A549 (cell line): Measurements from ENCODE around the gene CXCR2. TPM values are rescaled to one million over a fixed set of nuclear protein-coding genes. Genes with fewer than 3 reads are reported as not detected.
A peak's percentile ranks its signal among the peaks of the same experiment; 100 is the strongest.
"Not testable (repeated sequence)": the region's sequence is repeated elsewhere in the genome, so short reads cannot be mapped to it uniquely, and the experiment has no call there.

Source experiments
- ATAC-seq, 2 experiments: fragments of 200-7000 bp in 1 of 2; fragments of >200 bp in 1 of 2; cut with Nextera tagmentation in 1 of 2; cut with Tn5 transposase in 1 of 2; 3 replicates each; pipeline versions ENCODE4 v1.8.0 to v1.9.1; 2018 to 2020; ENCODE audit warnings: mild to moderate bottlenecking in 1 of 2, moderate library complexity in 1 of 2
- CTCF ChIA-PET: fragments of 300-600 bp; sonication (Branson Sonifier 250); formaldehyde crosslinking; extraction: SDS; loops from one replicate; lab custom pipeline; 2021; ENCODE audit warnings: antibody characterized with exemption, inconsistent platforms; lab: Yijun Ruan, JAX
- POLR2A ChIA-PET: fragments of 350-600 bp; formaldehyde crosslinking; extraction: SDS; loops from one replicate; lab custom pipeline; 2021; ENCODE audit warnings: antibody characterized with exemption, inconsistent platforms; lab: Yijun Ruan, JAX
- DNase-seq, 2 experiments: peaks; one replicate each; pipeline versions ENCODE4 v3.0.0 to v3.0.0-alpha.2; 2011 to 2016; ENCODE audit warnings: low read depth in 1 of 2, low spot score in 1 of 2
- FAIRE-seq: peaks from 2 replicates; lab custom pipeline; 2011; peaks lifted over from hg19 to GRCh38; lab: Jason Lieb, UNC
- H3K27ac ChIP-seq, 2 experiments: fragments of >200 bp; sonication (Bioruptor Twin); formaldehyde crosslinking; 3 replicates each; pipeline ENCODE4 v1.5.1; 2016 to 2017
- H3K4me1 ChIP-seq: fragments of >200 bp; sonication (Bioruptor Twin); formaldehyde crosslinking; 3 replicates; pipeline ENCODE4 v1.6.1; 2016
- H3K4me2 ChIP-seq: fragments of >200 bp; sonication (Bioruptor Twin); formaldehyde crosslinking; 3 replicates; pipeline ENCODE4 v1.6.1; 2016
- H3K4me3 ChIP-seq: fragments of >200 bp; sonication (Bioruptor Twin); formaldehyde crosslinking; 3 replicates; pipeline ENCODE4 v1.5.1; 2016
- H3K9me3 ChIP-seq: fragments of >200 bp; sonication (Bioruptor Twin); formaldehyde crosslinking; 3 replicates; pipeline ENCODE4 v1.6.1; 2016
- ATOH8 ChIP-seq: fragments of 250-450 bp; sonication (Bioruptor Pico); IDR thresholded peaks from 2 replicates; pipeline ENCODE4 v1.5.0; 2020; ENCODE audit warnings: low read depth, mild to moderate bottlenecking, moderate library complexity
- BCL3 ChIP-seq: fragments of >200 bp; sonication (Bioruptor Twin); formaldehyde crosslinking; IDR thresholded peaks from 3 replicates; pipeline ENCODE4 v1.6.1; 2016
- CBX2 ChIP-seq: fragments of 200-600 bp; sonication (generic); IDR thresholded peaks from 2 replicates; pipeline ENCODE4 v1.6.1; 2016; ENCODE audit warnings: low read depth, mild to moderate bottlenecking, borderline replicate concordance
- CHD2 ChIP-seq: fragments of 150-350 bp; IDR thresholded peaks from 2 replicates; pipeline ENCODE4 v1.6.1; 2014; ENCODE audit warnings: low read length; ENCODE audit not compliant: partially characterized antibody
- CTCF ChIP-seq: fragments of >200 bp; sonication (Bioruptor Twin); formaldehyde crosslinking; IDR thresholded peaks from 3 replicates; pipeline ENCODE4 v1.5.1; 2016
- EHF ChIP-seq: fragments of 250-450 bp; sonication (Bioruptor Pico); IDR thresholded peaks from 2 replicates; pipeline ENCODE4 v1.5.0; 2020; ENCODE audit warnings: mild to moderate bottlenecking
- FOSB ChIP-seq: fragments of 250-450 bp; sonication (Bioruptor Pico); IDR thresholded peaks from 2 replicates; pipeline ENCODE4 v1.5.0; 2020; ENCODE audit warnings: mild to moderate bottlenecking, moderate library complexity
- GATA3 ChIP-seq: IDR thresholded peaks from 2 replicates; pipeline ENCODE4 v1.6.1; 2012; ENCODE audit warnings: borderline replicate concordance
- HOXA7 ChIP-seq: fragments of 250-450 bp; sonication (Bioruptor Pico); IDR thresholded peaks from 2 replicates; pipeline ENCODE4 v1.5.0; 2020; ENCODE audit warnings: mild to moderate bottlenecking, moderate library complexity
- HOXB5 ChIP-seq: fragments of 250-450 bp; sonication (Bioruptor Pico); IDR thresholded peaks from 2 replicates; pipeline ENCODE4 v1.5.0; 2020; ENCODE audit warnings: mild to moderate bottlenecking, moderate library complexity
- KDM5A ChIP-seq: fragments of 200-600 bp; sonication (generic); IDR thresholded peaks from 2 replicates; pipeline ENCODE4 v1.6.1; 2016; ENCODE audit warnings: antibody characterized with exemption, mild to moderate bottlenecking
- MAFK ChIP-seq: fragments of 450-650 bp; IDR thresholded peaks from 2 replicates; pipeline ENCODE4 v1.6.1; 2014; ENCODE audit not compliant: partially characterized antibody
- MAX ChIP-seq: IDR thresholded peaks from 2 replicates; pipeline ENCODE4 v1.6.1; 2012
- MAZ ChIP-seq: fragments of 150-350 bp; IDR thresholded peaks from 2 replicates; pipeline ENCODE4 v1.6.1; 2014; ENCODE audit warnings: antibody characterized with exemption, low read depth, low read length, borderline replicate concordance
- MYC ChIP-seq: IDR thresholded peaks from 2 replicates; pipeline ENCODE4 v1.6.1; 2012; ENCODE audit warnings: mild to moderate bottlenecking, inconsistent platforms, low read length, improper control_type of control experiment, borderline replicate concordance
- NPAS2 ChIP-seq: fragments of 250-450 bp; sonication (Bioruptor Pico); IDR thresholded peaks from 2 replicates; pipeline ENCODE4 v1.8.0; 2022; ENCODE audit warnings: mild to moderate bottlenecking, moderate library complexity, borderline replicate concordance
- NR3C1 ChIP-seq: fragments of >200 bp; sonication (Bioruptor Twin); formaldehyde crosslinking; IDR thresholded peaks from 3 replicates; pipeline ENCODE4 v1.6.1; 2017
- POLR2AphosphoS2 ChIP-seq: conservative IDR thresholded peaks from 2 replicates; pipeline ENCODE4 v1.6.1; 2012; ENCODE audit warnings: low read length, improper control_type of control experiment, inconsistent platforms
- RCOR1 ChIP-seq: fragments of 150-350 bp; IDR thresholded peaks from 2 replicates; pipeline ENCODE4 v1.6.1; 2014; ENCODE audit warnings: antibody characterized with exemption, low read length, low read depth
- RNF2 ChIP-seq: fragments of 200-600 bp; sonication (generic); IDR thresholded peaks from 2 replicates; pipeline ENCODE4 v1.6.1; 2016; ENCODE audit warnings: low read depth, mild to moderate bottlenecking, antibody characterized with exemption, moderate library complexity, borderline replicate concordance
- TFCP2L1 ChIP-seq: fragments of 250-450 bp; sonication (Bioruptor Pico); IDR thresholded peaks from 2 replicates; pipeline ENCODE4 v1.5.0; 2021; ENCODE audit warnings: mild to moderate bottlenecking
- USF2 ChIP-seq: fragments of 450-650 bp; IDR thresholded peaks from 2 replicates; pipeline ENCODE4 v1.6.1; 2014; ENCODE audit warnings: antibody characterized with exemption
- ZC3H11A ChIP-seq: fragments of 450-650 bp; IDR thresholded peaks from 2 replicates; pipeline ENCODE4 v1.6.1; 2014; ENCODE audit warnings: antibody characterized with exemption, mild to moderate bottlenecking
- ZNF302 ChIP-seq: fragments of 250-450 bp; sonication (Bioruptor Pico); IDR thresholded peaks from 2 replicates; pipeline ENCODE4 v1.9.0; 2021; ENCODE audit warnings: inconsistent platforms, mild to moderate bottlenecking, moderate library complexity
- ZSCAN20 ChIP-seq: fragments of 250-450 bp; sonication (Bioruptor Pico); IDR thresholded peaks from 2 replicates; pipeline ENCODE4 v1.8.0; 2022; ENCODE audit warnings: mild to moderate bottlenecking, moderate library complexity
- WGBS: methylation state at CpG from one replicate; pipeline ENCODE4 v1.1.6; 2017; ENCODE audit errors: missing lambda C conversion rate; 5-methylcytosine and 5-hydroxymethylcytosine counted together
- polyA plus RNA-seq, 4 experiments: library from polyadenylated mRNA; depleted of rRNA in 3 of 4; stranded (reverse); fragments of >200 nt; fragmentation: RNase III in 1 of 4; extraction: RNeasy Plus Mini Kit Qiagen cat#74134 plus additional on column Dnase treatment in 1 of 4; gene quantifications; 2 replicates in 3 of 4; 3 replicates in 1 of 4; pipeline ENCODE4 v1.2.3, GENCODE V29; 2011 to 2017

The CXCR2 gene
- polyA plus RNA-seq, 2 of the 4 experiments (the other 2 are of a cell fraction): 0.08 TPM; not detected in 1

GRCh38 chr2:218097975-218098374 is 27.9 kb upstream of the CXCR2 start:
- Histone ChIP-seq H3K4me3 (no peak overlapping the region), H3K4me1 (no peaks in the 10 kb centered on the region), H3K9me3 (peaks cover 3% of the 10 kb centered on the region; the same call in 1 of the 3 replicates), H3K27ac (no peak overlapping the region), H3K4me2 (no peak overlapping the region)
- ATAC-seq: no peak
- TF ChIP-seq MAZ (no peak), TFCP2L1 (CRISPR knock-in tag) (no peak), FOSB (CRISPR knock-in tag) (no peak), ATOH8 (CRISPR knock-in tag) (no peak), USF2 (no peak), POLR2AphosphoS2 (no peak), HOXB5 (no peak), NR3C1 (no peak), NPAS2 (CRISPR knock-in tag) (no peak), MAX (no peak), HOXA7 (no peak)
- 30% methylated on average over 3 of the region's 3 CpGs for WGBS
- ChIA-PET CTCF (no interaction called here), POLR2A (no interaction called here)
- FAIRE-seq: no peak
- DNase-seq: no peak

GRCh38 chr2:218108834-218109233 is 17.0 kb upstream of the CXCR2 start:
- POLR2A ChIA-PET, H3K27ac ChIP-seq, FAIRE-seq, DNase-seq, H3K9me3 ChIP-seq, H3K4me3 ChIP-seq, H3K4me2 ChIP-seq, ATAC-seq, H3K4me1 ChIP-seq, CTCF ChIA-PET: not testable (repeated sequence)
- TF ChIP-seq MAFK: peak; percentile 81
- WGBS: 46% methylated on average over 7 of the region's 7 CpGs

- POLR2A ChIA-PET, ATAC-seq, H3K27ac ChIP-seq, H3K4me2 ChIP-seq, DNase-seq, CTCF ChIA-PET, H3K4me1 ChIP-seq, H3K9me3 ChIP-seq, H3K4me3 ChIP-seq, FAIRE-seq: not testable (repeated sequence)
- WGBS: 51% methylated on average over 4 of the region's 4 CpGs
Measured at GRCh38 chr2:218121789-218122188, 4.0 kb upstream of the CXCR2 start.

GRCh38 chr2:218122286-218122685 is 3.5 kb upstream of the CXCR2 start:
- FAIRE-seq, H3K4me3 ChIP-seq, POLR2A ChIA-PET, H3K9me3 ChIP-seq, H3K27ac ChIP-seq, ATAC-seq, DNase-seq, H3K4me2 ChIP-seq, CTCF ChIA-PET, H3K4me1 ChIP-seq: not testable (repeated sequence)

- FAIRE-seq (no peak), ATAC-seq (no peak), DNase-seq (no peak)
- ChIA-PET CTCF (no interaction called here), POLR2A (no interaction called here)
- 46% methylated on average over 4 of the region's 4 CpGs for WGBS
- Histone ChIP-seq H3K9me3 (no peaks in the 10 kb centered on the region), H3K4me2 (no peak overlapping the region), H3K27ac (no peak overlapping the region), H3K4me3 (no peak overlapping the region), H3K4me1 (no peaks in the 10 kb centered on the region)
- no peak for TF ChIP-seq RCOR1
- TF ChIP-seq MAZ: no peak
- no peak for TF ChIP-seq ZNF302 (CRISPR knock-in tag)
- TF ChIP-seq CHD2: no peak
- no peak for TF ChIP-seq RNF2
- no peak for TF ChIP-seq ZC3H11A
- TF ChIP-seq BCL3: no peak
- no peak for TF ChIP-seq CBX2
- TF ChIP-seq GATA3: no peak
- no peak for TF ChIP-seq ZSCAN20
- no peak for TF ChIP-seq EHF
- TF ChIP-seq MYC: no peak
- TF ChIP-seq KDM5A: no peak
- TF ChIP-seq CTCF: no peak
Measured at GRCh38 chr2:218123986-218124385, 1.8 kb upstream of the CXCR2 start.
